Measurements from ENCODE around the gene TIMP3.

TIMP3 gene

GRCh38 chr22:32820131-32821119 is 18.9 kb downstream of the TIMP3 start:
- no peaks in the 10 kb centered on the region for H3K4me1 ChIP-seq
- in situ Hi-C loops (cut with MboI; ENCODE audit: low sequenced_read_pairs): no loop called here
- no peaks in the 10 kb centered on the region for H3K9me3 ChIP-seq
- H3K36me3 ChIP-seq (replicated peaks): no peaks in the 10 kb centered on the region
- no peak for DNase-seq (ENCODE audit: low spot score in 2 of 2)
- no peaks in the 10 kb centered on the region for H3K27me3 ChIP-seq (ENCODE audit: low read depth)
- no peak overlapping the region for H3K4me3 ChIP-seq

- no peaks in the 10 kb centered on the region for H3K27me3 ChIP-seq (ENCODE audit: low read depth)
- no peaks in the 10 kb centered on the region for H3K4me1 ChIP-seq
- no peaks in the 10 kb centered on the region for H3K9me3 ChIP-seq
- in situ Hi-C loops (cut with MboI; ENCODE audit: low sequenced_read_pairs): no loop called here
- no peak overlapping the region for H3K4me3 ChIP-seq
- H3K36me3 ChIP-seq (replicated peaks): no peaks in the 10 kb centered on the region
- DNase-seq (ENCODE audit: low spot score in 2 of 2): no peak
Observed at GRCh38 chr22:32822179-32822877, 20.8 kb downstream of the TIMP3 start.

- H3K4me1 ChIP-seq: no peaks in the 10 kb centered on the region
- H3K27me3 ChIP-seq (ENCODE audit: low read depth): no peaks in the 10 kb centered on the region
- in situ Hi-C loops (cut with MboI; ENCODE audit: low sequenced_read_pairs): no loop called here
- no peak overlapping the region for H3K4me3 ChIP-seq
- H3K9me3 ChIP-seq: no peaks in the 10 kb centered on the region
- DNase-seq (ENCODE audit: low spot score in 2 of 2): peak; percentile 10 to 63
- H3K36me3 ChIP-seq (replicated peaks): no peaks in the 10 kb centered on the region
Observed at GRCh38 chr22:32823024-32823730, 21.7 kb downstream of the TIMP3 start.

GRCh38 chr22:32824531-32825312 is 23.2 kb downstream of the TIMP3 start:
- no peaks in the 10 kb centered on the region for H3K36me3 ChIP-seq (replicated peaks)
- no peaks in the 10 kb centered on the region for H3K27me3 ChIP-seq (ENCODE audit: low read depth)
- H3K4me1 ChIP-seq: no peaks in the 10 kb centered on the region
- no peak overlapping the region for H3K4me3 ChIP-seq
- no peaks in the 10 kb centered on the region for H3K9me3 ChIP-seq
- in situ Hi-C loops (cut with MboI; ENCODE audit: low sequenced_read_pairs): no loop called here
- no peak for DNase-seq (ENCODE audit: low spot score in 2 of 2)

GRCh38 chr22:32826537-32826936 is 25.0 kb downstream of the TIMP3 start:
- H3K9me3 ChIP-seq: no peaks in the 10 kb centered on the region
- no peak for DNase-seq (ENCODE audit: low spot score in 2 of 2)
- no peak overlapping the region for H3K4me3 ChIP-seq
- no peaks in the 10 kb centered on the region for H3K4me1 ChIP-seq
- in situ Hi-C loops (cut with MboI; ENCODE audit: low sequenced_read_pairs): no loop called here
- H3K36me3 ChIP-seq (replicated peaks): no peaks in the 10 kb centered on the region
- no peaks in the 10 kb centered on the region for H3K27me3 ChIP-seq (ENCODE audit: low read depth)

GRCh38 chr22:32827049-32827602 is 25.6 kb downstream of the TIMP3 start:
- no peaks in the 10 kb centered on the region for H3K36me3 ChIP-seq (replicated peaks)
- no peaks in the 10 kb centered on the region for H3K9me3 ChIP-seq
- no peak overlapping the region for H3K4me3 ChIP-seq
- no peaks in the 10 kb centered on the region for H3K4me1 ChIP-seq
- in situ Hi-C loops (cut with MboI; ENCODE audit: low sequenced_read_pairs): no loop called here
- no peaks in the 10 kb centered on the region for H3K27me3 ChIP-seq (ENCODE audit: low read depth)
- DNase-seq (ENCODE audit: low spot score in 2 of 2): no peak

- no peak for DNase-seq (ENCODE audit: low spot score in 2 of 2)
- H3K4me1 ChIP-seq: no peaks in the 10 kb centered on the region
- H3K27me3 ChIP-seq (ENCODE audit: low read depth): no peaks in the 10 kb centered on the region
- in situ Hi-C loops (cut with MboI; ENCODE audit: low sequenced_read_pairs): no loop called here
- H3K36me3 ChIP-seq (replicated peaks): no peaks in the 10 kb centered on the region
- no peaks in the 10 kb centered on the region for H3K9me3 ChIP-seq
- no peak overlapping the region for H3K4me3 ChIP-seq
Observed at GRCh38 chr22:32828150-32828549, 26.6 kb downstream of the TIMP3 start.

GRCh38 chr22:32828561-32828960 is 27.1 kb downstream of the TIMP3 start:
- Histone ChIP-seq H3K27me3 (ENCODE audit: low read depth) (no peaks in the 10 kb centered on the region), H3K4me1 (no peaks in the 10 kb centered on the region), H3K4me3 (no peak overlapping the region), H3K9me3 (no peaks in the 10 kb centered on the region), H3K36me3 (replicated peaks) (no peaks in the 10 kb centered on the region)
- in situ Hi-C loops (cut with MboI; ENCODE audit: low sequenced_read_pairs): no loop called here
- DNase-seq (ENCODE audit: low spot score in 2 of 2): no peak

- in situ Hi-C loops (cut with MboI; ENCODE audit: low sequenced_read_pairs): no loop called here
Observed at GRCh38 chr22:32829451-32829851, 27.9 kb downstream of the TIMP3 start.

GRCh38 chr22:32830473-32830872 is 29.0 kb downstream of the TIMP3 start:
- H3K27me3 ChIP-seq (ENCODE audit: low read depth): no peaks in the 10 kb centered on the region
- H3K9me3 ChIP-seq: no peaks in the 10 kb centered on the region
- H3K4me1 ChIP-seq: no peaks in the 10 kb centered on the region
- DNase-seq (ENCODE audit: low spot score in 2 of 2): peak in 1 of 2 experiments; percentile 19
- in situ Hi-C loops (cut with MboI; ENCODE audit: low sequenced_read_pairs): no loop called here
- no peak overlapping the region for H3K4me3 ChIP-seq
- H3K36me3 ChIP-seq (replicated peaks): no peaks in the 10 kb centered on the region

More at GRCh38 chr22:32829451-32829851, 27.9 kb downstream of the TIMP3 start:
- H3K27me3 ChIP-seq (ENCODE audit: low read depth): no peaks in the 10 kb centered on the region
- no peak for DNase-seq (ENCODE audit: low spot score in 2 of 2)
- H3K36me3 ChIP-seq (replicated peaks): no peaks in the 10 kb centered on the region
- no peaks in the 10 kb centered on the region for H3K4me1 ChIP-seq
- no peak overlapping the region for H3K4me3 ChIP-seq
- H3K9me3 ChIP-seq: no peaks in the 10 kb centered on the region

GRCh38 chr22:32830957-32831356 is 29.5 kb downstream of the TIMP3 start:
- no peak for DNase-seq (ENCODE audit: low spot score in 2 of 2)
- Histone ChIP-seq H3K36me3 (replicated peaks) (no peaks in the 10 kb centered on the region), H3K4me3 (no peak overlapping the region), H3K27me3 (ENCODE audit: low read depth) (no peaks in the 10 kb centered on the region), H3K9me3 (no peaks in the 10 kb centered on the region), H3K4me1 (no peaks in the 10 kb centered on the region)
- in situ Hi-C loops (cut with MboI; ENCODE audit: low sequenced_read_pairs): no loop called here

- no peak overlapping the region for H3K4me3 ChIP-seq
- no peaks in the 10 kb centered on the region for H3K9me3 ChIP-seq
- H3K36me3 ChIP-seq (replicated peaks): no peaks in the 10 kb centered on the region
- in situ Hi-C loops (cut with MboI; ENCODE audit: low sequenced_read_pairs): no loop called here
- no peak for DNase-seq (ENCODE audit: low spot score in 2 of 2)
- H3K27me3 ChIP-seq (ENCODE audit: low read depth): no peaks in the 10 kb centered on the region
- no peaks in the 10 kb centered on the region for H3K4me1 ChIP-seq
Observed at GRCh38 chr22:32831584-32831983, 30.1 kb downstream of the TIMP3 start.

- no peak for DNase-seq (ENCODE audit: low spot score in 2 of 2)
- in situ Hi-C loops (cut with MboI; ENCODE audit: low sequenced_read_pairs): no loop called here
- no peaks in the 10 kb centered on the region for H3K27me3 ChIP-seq (ENCODE audit: low read depth)
- H3K36me3 ChIP-seq (replicated peaks): no peaks in the 10 kb centered on the region
- H3K4me3 ChIP-seq: no peak overlapping the region
- H3K4me1 ChIP-seq: no peaks in the 10 kb centered on the region
- no peaks in the 10 kb centered on the region for H3K9me3 ChIP-seq
Observed at GRCh38 chr22:32832174-32832573, 30.7 kb downstream of the TIMP3 start.
